Glutamatergic neuron (in vitro differentiated cells): ENCODE results near the gene SET. TPM values are rescaled to one million over a fixed set of nuclear protein-coding genes. Genes with fewer than 3 reads are reported as not detected.
"Not testable (repeated sequence)": the region's sequence is repeated elsewhere in the genome, so short reads cannot be mapped to it uniquely, and the experiment has no call there.

Experiments
- DNase-seq: peaks from one replicate; pipeline ENCODE4 v3.0.0; 2022
- H3K27ac Mint-ChIP-seq: one replicate; pipeline ENCODE4 v1.8.0; 2020; ENCODE audit warnings: mild to moderate bottlenecking, mixed read lengths, inconsistent platforms; ENCODE audit not compliant: unreplicated experiment
- H3K27me3 Mint-ChIP-seq: one replicate; pipeline ENCODE4 v1.8.0; 2020; ENCODE audit warnings: mild to moderate bottlenecking, moderate library complexity, mixed read lengths, inconsistent platforms; ENCODE audit not compliant: unreplicated experiment
- H3K36me3 Mint-ChIP-seq: one replicate; pipeline ENCODE4 v1.8.0; 2020; ENCODE audit warnings: mild to moderate bottlenecking, mixed read lengths, inconsistent platforms; ENCODE audit not compliant: unreplicated experiment
- H3K4me1 Mint-ChIP-seq: one replicate; pipeline ENCODE4 v1.8.0; 2020; ENCODE audit warnings: mild to moderate bottlenecking, low read depth, mixed read lengths, inconsistent platforms; ENCODE audit not compliant: unreplicated experiment
- H3K4me3 Mint-ChIP-seq: one replicate; pipeline ENCODE4 v1.8.0; 2020; ENCODE audit warnings: mild to moderate bottlenecking, mixed read lengths, inconsistent platforms; ENCODE audit not compliant: unreplicated experiment
- H3K9me3 Mint-ChIP-seq: one replicate; pipeline ENCODE4 v1.8.0; 2020; ENCODE audit warnings: mild to moderate bottlenecking, moderate library complexity, mixed read lengths, inconsistent platforms; ENCODE audit not compliant: unreplicated experiment
- CTCF ChIP-seq: fragments of 200-600 bp; sonication (generic); IDR thresholded peaks from one replicate; pipeline ENCODE4 v1.5.0; 2021; ENCODE audit not compliant: partially characterized antibody, unreplicated experiment
- total RNA-seq: library from RNA; stranded (reverse); fragmentation: NEBNext Ultra II Directional; extraction: Animal tissue kit (Norgen Biotek cat#: 25700); gene quantifications from one replicate; pipeline ENCODE4 v1.2.1, GENCODE V29; 2021; ENCODE audit not compliant: unreplicated experiment

The SET gene
- total RNA-seq, 1 donor from 2014 or later: 387 TPM

GRCh38 chr9:128657796-128658195 lies 31.2 kb upstream of the SET start:
- no peaks in the 10 kb centered on the region for H3K36me3 Mint-ChIP-seq
- no peak for TF ChIP-seq CTCF
- H3K27me3 Mint-ChIP-seq: peaks cover 4% of the 10 kb centered on the region
- no peaks in the 10 kb centered on the region for H3K4me1 Mint-ChIP-seq
- no peak for DNase-seq
- no peaks in the 10 kb centered on the region for H3K9me3 Mint-ChIP-seq
- H3K4me3 Mint-ChIP-seq: peak overlapping the region; percentile 95
- peak overlapping the region; percentile 100 for H3K27ac Mint-ChIP-seq

GRCh38 chr9:128666481-128666941 lies 22.5 kb upstream of the SET start:
- not testable (repeated sequence) for H3K36me3 Mint-ChIP-seq, H3K9me3 Mint-ChIP-seq, H3K4me1 Mint-ChIP-seq, H3K4me3 Mint-ChIP-seq, DNase-seq, H3K27ac Mint-ChIP-seq, H3K27me3 Mint-ChIP-seq

DNA sequence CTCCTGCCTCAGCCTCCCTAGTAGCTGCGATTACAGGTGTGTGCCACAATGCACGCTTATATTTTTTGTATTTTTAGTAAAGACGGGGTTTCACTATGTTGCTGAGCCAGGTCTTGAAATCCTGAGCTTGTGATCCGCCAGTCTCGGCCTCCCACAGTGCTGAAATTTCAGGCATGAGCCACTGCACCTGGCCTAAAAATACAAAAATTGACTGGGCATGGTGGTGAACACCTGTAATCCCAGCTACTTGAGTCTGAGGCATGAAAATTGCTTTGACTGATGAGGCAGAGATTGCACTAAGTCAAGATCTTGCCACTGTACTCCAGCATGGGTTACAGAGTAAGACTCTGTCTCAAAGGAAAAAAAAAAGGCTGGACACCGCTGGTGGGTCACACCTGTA lies 19.2 kb upstream of the SET start:
- no peak overlapping the region for H3K27ac Mint-ChIP-seq
- H3K27me3 Mint-ChIP-seq: no peaks in the 10 kb centered on the region
- no peak for DNase-seq
- H3K9me3 Mint-ChIP-seq: no peaks in the 10 kb centered on the region
- no peaks in the 10 kb centered on the region for H3K4me1 Mint-ChIP-seq
- TF ChIP-seq CTCF: no peak
- H3K4me3 Mint-ChIP-seq: no peak overlapping the region
- no peaks in the 10 kb centered on the region for H3K36me3 Mint-ChIP-seq

- H3K9me3 Mint-ChIP-seq: no peaks in the 10 kb centered on the region
- no peak for TF ChIP-seq CTCF
- H3K27ac Mint-ChIP-seq: no peak overlapping the region
- no peak overlapping the region for H3K4me3 Mint-ChIP-seq
- H3K36me3 Mint-ChIP-seq: no peaks in the 10 kb centered on the region
- no peak for DNase-seq
- H3K27me3 Mint-ChIP-seq: no peaks in the 10 kb centered on the region
- H3K4me1 Mint-ChIP-seq: no peaks in the 10 kb centered on the region
Measured at GRCh38 chr9:128675382-128675781, 13.6 kb upstream of the SET start.

DNA sequence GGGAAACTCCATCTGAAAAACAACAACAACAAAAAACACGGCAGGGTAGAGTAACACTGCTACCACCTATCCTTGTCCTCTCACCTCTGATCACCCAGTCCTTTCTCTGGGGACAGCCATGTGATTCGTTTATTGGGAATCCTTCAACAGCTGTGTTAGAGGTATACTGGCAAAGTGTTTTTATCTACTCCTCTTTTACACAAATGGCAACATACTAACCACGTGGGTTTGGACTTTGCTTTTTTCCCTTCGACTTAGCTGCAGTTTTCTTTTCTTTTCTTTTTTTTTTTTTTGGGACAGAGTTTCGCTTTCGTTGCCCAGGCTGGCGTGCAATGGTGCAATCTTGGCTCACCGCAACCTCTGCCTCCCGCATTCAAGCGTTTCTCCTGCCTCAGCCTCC lies 11.2 kb upstream of the SET start:
- H3K27me3 Mint-ChIP-seq: no peaks in the 10 kb centered on the region
- H3K27ac Mint-ChIP-seq: no peak overlapping the region
- H3K36me3 Mint-ChIP-seq: no peaks in the 10 kb centered on the region
- H3K4me3 Mint-ChIP-seq: no peak overlapping the region
- H3K4me1 Mint-ChIP-seq: no peaks in the 10 kb centered on the region
- no peak for DNase-seq
- no peak for TF ChIP-seq CTCF
- no peaks in the 10 kb centered on the region for H3K9me3 Mint-ChIP-seq
